Measurements from ENCODE around the gene TRPM4.
A peak's percentile ranks its signal among the peaks of the same experiment; 100 is the strongest.

DNA sequence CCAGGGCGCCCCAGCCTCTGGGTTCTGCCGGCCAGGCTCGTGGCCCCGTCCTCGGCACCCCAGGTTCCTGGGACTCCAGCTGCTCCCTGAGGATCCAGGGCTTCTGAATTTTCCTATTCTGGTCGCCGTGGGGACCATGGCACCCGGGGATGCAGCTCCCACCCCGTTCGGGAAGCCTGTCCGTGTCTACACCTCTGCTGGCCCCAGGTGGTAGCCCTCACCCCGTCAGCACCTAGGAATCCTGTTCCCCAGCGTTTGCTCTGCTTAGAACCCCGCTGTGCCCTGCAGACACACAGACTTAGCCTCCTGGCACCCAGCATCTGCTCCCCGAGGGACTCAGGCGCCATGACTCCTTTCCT, 37.3 kb upstream of the TRPM4 start:
- TF ChIP-seq POLR2AphosphoS2 (IDR thresholded peaks at IDR 0.05; ENCODE audit: low read depth, low read length) (no peak), MYC (CRISPR knock-in tag; IDR thresholded peaks at IDR 0.05; ENCODE audit: borderline replicate concordance) (no peak), RELA (CRISPR knock-in tag; IDR thresholded peaks at IDR 0.05) (no peak), CEBPB (IDR thresholded peaks at IDR 0.05; ENCODE audit: borderline replicate concordance, low read depth, low read length) (no peak), ZBTB21 (CRISPR knock-in tag; IDR thresholded peaks at IDR 0.05) (no peak), ARNT (IDR thresholded peaks at IDR 0.05) (no peak), MAFK (conservative IDR thresholded peaks at IDR 0.05 in 1 of 2, IDR thresholded peaks at IDR 0.05 in 1 of 2; ENCODE audit: low read length in 2 of 2) (no peak), TAF1 (CRISPR knock-in tag; IDR thresholded peaks at IDR 0.05) (0 out of 2 replicates have a peak, but pooled peaks have one; percentile 3), CBFB (CRISPR knock-in tag; IDR thresholded peaks at IDR 0.05) (no peak), KDM5A (IDR thresholded peaks at IDR 0.05; ENCODE audit: borderline replicate concordance, low read length) (no peak)
- TF ChIP-seq, protein P1, sequence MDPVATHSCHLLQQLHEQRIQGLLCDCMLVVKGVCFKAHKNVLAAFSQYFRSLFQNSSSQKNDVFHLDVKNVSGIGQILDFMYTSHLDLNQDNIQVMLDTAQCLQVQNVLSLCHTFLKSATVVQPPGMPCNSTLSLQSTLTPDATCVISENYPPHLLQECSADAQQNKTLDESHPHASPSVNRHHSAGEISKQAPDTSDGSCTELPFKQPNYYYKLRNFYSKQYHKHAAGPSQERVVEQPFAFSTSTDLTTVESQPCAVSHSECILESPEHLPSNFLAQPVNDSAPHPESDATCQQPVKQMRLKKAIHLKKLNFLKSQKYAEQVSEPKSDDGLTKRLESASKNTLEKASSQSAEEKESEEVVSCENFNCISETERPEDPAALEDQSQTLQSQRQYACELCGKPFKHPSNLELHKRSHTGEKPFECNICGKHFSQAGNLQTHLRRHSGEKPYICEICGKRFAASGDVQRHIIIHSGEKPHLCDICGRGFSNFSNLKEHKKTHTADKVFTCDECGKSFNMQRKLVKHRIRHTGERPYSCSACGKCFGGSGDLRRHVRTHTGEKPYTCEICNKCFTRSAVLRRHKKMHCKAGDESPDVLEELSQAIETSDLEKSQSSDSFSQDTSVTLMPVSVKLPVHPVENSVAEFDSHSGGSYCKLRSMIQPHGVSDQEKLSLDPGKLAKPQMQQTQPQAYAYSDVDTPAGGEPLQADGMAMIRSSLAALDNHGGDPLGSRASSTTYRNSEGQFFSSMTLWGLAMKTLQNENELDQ (CRISPR knock-in tag; IDR thresholded peaks at IDR 0.05; ENCODE audit: borderline replicate concordance), result no peak
- TF ChIP-seq, protein P2, sequence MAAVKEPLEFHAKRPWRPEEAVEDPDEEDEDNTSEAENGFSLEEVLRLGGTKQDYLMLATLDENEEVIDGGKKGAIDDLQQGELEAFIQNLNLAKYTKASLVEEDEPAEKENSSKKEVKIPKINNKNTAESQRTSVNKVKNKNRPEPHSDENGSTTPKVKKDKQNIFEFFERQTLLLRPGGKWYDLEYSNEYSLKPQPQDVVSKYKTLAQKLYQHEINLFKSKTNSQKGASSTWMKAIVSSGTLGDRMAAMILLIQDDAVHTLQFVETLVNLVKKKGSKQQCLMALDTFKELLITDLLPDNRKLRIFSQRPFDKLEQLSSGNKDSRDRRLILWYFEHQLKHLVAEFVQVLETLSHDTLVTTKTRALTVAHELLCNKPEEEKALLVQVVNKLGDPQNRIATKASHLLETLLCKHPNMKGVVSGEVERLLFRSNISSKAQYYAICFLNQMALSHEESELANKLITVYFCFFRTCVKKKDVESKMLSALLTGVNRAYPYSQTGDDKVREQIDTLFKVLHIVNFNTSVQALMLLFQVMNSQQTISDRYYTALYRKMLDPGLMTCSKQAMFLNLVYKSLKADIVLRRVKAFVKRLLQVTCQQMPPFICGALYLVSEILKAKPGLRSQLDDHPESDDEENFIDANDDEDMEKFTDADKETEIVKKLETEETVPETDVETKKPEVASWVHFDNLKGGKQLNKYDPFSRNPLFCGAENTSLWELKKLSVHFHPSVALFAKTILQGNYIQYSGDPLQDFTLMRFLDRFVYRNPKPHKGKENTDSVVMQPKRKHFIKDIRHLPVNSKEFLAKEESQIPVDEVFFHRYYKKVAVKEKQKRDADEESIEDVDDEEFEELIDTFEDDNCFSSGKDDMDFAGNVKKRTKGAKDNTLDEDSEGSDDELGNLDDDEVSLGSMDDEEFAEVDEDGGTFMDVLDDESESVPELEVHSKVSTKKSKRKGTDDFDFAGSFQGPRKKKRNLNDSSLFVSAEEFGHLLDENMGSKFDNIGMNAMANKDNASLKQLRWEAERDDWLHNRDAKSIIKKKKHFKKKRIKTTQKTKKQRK (IDR thresholded peaks at IDR 0.05; ENCODE audit: low read length), result no peak

Data from HepG2 (cell line).